H1 (cell line): ENCODE results near the gene CRY1. TPM values are rescaled to one million over a fixed set of nuclear protein-coding genes. Genes with fewer than 3 reads are reported as not detected.

Experiments used
- BACH1 ChIP-seq: IDR thresholded peaks from 2 replicates; pipeline ENCODE4 v1.6.1; 2012; ENCODE audit warnings: low read length, improper control_type of control experiment
- CBX8 ChIP-seq: fragments of 300-800, 300-1000 bp; sonication (generic); IDR thresholded peaks from 2 replicates; pipeline ENCODE4 v1.7.1; 2016; ENCODE audit warnings: low read depth, low read length, borderline replicate concordance
- KDM4A ChIP-seq: IDR thresholded peaks from one replicate; pipeline ENCODE4 v1.7.1; 2012; ENCODE audit warnings: low read depth, mild to moderate bottlenecking, moderate library complexity, low read length, inconsistent platforms; ENCODE audit not compliant: severe bottlenecking
- polyA plus RNA-seq, 7 experiments: library from polyadenylated mRNA; depleted of rRNA in 3 of 7; stranded (reverse) in 5 of 7; unstranded in 2 of 7; fragments of >200 nt in 5 of 7; fragments of 200-250 nt in 2 of 7; gene quantifications; 1 replicate in 5 of 7; 2 replicates in 1 of 7; 4 replicates in 1 of 7; pipeline versions ENCODE4 v1.2.1 to v1.2.3, GENCODE V29; 2011 to 2013; ENCODE audit warnings: missing spikeins in 2 of 7, mixed read lengths in 2 of 7
- total RNA-seq: library from RNA; stranded (reverse); fragmentation: NEBNext Ultra II Directional; extraction: Animal tissue kit (Norgen Biotek cat#: 25700); gene quantifications from 2 replicates; pipeline ENCODE4 v1.2.1, GENCODE V29; 2021

The CRY1 gene
- total and polyA plus RNA-seq, 2 of the 8 experiments (the other 6 are each of a cell fraction or from before 2014, with no cell fraction given) = 13.6 to 25.1 TPM

- TF ChIP-seq CBX8 (no peak), BACH1 (no peak), KDM4A (no peak)
Measured at GRCh38 chr12:107045186-107045585, 48.2 kb downstream of the CRY1 start (continued).
